ENCODE data around the gene PRR14L.

PRR14L gene

GRCh38 chr22:31637891-31638618, 111.9 kb downstream of the PRR14L start:
- DNase-seq, result no peak

GRCh38 chr22:31637447-31637890, 112.5 kb downstream of the PRR14L start:
- DNase-seq, result no peak

- DNase-seq, result no peak
Observed at GRCh38 chr22:31635638-31636306, 114.2 kb downstream of the PRR14L start.

GRCh38 chr22:31631436-31631835, 118.5 kb downstream of the PRR14L start:
- DNase-seq, result no peak
